GM21723 (cell line): ENCODE data around the gene WWC2.
A peak's percentile ranks its signal among the peaks of the same experiment; 100 is the strongest.

Source experiments
- ATAC-seq: cut with Tn5 transposase; IDR thresholded peaks from one replicate; pipeline ENCODE4 v1.9.1; 2021; ENCODE audit warnings: mild to moderate bottlenecking, moderate library complexity; ENCODE audit not compliant: unreplicated experiment

Gene WWC2

DNA sequence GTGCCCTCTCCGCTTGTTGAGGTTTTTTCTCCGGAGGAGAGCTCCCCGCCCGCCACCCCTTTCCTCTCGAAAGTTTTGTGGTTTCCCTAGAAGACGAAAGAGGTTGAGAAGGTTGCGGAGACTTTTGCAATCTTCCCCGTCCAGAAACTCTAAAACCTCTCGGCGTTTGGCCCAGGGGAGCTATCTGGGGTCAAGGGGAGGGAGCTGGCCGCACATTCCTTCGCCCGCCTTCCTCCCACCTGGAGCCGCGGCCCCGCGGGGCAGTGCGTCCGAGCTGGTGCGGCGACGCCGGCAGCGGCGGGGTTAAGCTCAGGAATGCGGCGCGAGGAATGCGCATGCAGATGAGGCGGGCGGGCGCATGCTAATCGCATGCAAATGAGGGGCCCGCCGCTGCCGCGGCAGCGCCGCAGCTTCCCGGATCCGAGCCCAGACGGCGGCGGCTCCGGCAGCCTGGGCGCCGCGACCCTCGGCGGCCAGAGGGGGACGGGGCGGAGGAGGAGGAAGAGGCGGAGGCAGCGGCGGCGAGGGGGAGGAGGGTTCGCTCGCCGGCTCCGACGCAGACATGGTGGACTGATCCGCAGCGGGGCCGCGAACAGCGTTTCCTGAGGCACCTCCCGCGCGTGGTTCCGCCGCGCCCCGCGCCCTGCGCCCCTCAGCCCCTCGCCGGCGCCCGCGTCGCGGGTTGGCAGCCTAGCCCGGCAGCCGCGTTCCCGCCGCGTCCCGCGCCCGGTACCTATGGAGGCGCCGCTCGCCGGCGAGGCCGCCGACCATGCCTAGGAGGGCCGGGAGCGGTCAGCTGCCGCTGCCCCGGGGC, at the start of gene WWC2:
TSS of gene WWC2 (plus strand) at position 535 of the 814 bp plus-strand sequence. CDS start at position 770, 235 bp downstream.
- peak; percentile 79 for ATAC-seq

DNA sequence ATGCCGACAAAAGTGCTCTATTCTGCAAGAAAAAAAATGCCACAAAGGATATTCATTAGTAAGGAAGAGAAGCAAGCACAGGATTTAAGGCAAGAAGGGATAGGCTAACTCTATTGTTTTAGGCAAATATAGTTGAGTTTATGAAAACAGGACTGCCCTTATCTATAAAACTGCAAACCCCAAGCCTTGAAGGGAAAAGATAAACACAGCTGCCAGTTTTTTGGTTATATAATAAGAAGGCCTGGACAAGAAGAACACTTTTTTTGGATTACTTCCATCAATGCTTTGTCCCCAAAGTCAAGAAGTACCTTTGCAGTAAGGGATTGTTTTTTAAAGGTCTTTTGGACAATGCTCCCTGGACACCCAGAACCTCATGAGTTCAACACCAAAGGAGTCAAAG, 45.4 kb upstream of the WWC2 start:
- ATAC-seq, result no peak

DNA sequence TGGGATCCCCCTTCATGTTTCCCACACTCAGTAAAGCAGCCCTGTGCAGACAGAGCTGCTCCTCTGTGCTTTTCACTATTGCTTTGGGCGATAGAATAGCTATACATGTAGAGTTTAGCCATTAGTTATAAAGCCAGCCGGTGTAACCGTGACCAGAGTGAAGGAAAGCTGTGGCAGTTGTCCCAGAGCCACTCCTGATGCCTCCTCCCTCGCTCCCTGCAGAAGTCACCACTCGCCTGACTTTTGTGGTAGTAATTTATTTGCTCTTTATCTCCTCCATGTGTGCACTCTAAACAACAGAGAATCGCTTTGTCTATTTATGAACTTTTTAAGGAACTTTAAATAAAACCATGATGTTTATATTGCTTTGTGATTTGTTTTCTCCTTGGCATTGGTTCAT, 41.8 kb upstream of the WWC2 start:
- no peak for ATAC-seq

DNA sequence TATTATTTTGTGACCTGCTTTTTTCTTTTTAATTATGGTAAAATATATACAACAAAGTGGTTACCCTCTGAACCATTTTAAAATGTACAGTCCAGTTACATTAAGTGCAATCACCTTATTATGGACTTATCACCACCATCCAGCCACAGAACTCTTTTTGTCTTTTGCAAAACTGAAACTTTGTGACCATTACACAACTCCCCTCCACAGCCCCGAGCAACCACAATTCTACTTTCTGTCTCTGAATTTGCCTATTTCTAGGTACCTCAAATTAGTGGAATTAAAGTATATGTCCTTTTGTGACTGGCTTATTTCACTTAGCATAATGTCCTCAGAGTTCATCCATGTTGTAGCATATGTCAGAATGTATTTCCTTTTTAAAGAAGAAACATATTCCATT, 39.3 kb upstream of the WWC2 start:
- ATAC-seq, result no peak

DNA sequence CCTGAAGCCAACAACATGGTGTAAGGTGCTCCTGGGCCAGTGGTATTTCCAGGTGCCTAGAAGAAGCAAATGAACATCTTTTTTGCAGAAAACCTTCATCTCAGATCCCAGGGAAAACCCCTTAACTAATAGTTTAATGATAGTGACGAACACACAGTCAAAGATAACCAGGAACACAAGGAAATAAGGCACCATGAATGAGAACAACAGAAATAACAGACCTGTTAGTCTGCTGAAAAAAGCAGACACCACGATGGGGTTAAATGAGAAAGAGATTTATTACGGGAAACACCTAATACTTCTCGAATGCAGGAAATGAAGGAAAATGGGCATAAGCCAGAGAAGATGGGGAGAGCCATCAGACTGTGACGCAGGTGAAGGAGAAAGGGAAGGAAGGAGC, 30.6 kb upstream of the WWC2 start:
- no peak for ATAC-seq

DNA sequence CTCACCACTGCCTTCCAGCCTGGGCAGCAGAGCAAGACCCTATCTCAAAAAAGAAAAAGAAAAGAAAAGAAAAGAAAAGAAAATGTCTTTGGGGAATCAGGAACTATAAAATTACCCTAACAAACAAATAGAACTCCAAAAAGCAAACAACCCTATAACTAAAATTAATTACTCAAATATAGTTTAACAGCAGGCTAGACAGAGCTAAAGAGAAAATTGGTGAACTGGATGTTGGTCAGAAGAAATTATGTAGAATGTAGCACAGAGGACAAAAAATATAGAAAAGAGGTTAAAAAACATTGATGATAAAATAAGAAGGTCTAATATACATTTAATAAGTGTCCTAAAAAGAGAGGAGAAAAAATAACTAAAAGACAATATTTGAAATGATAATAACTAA, 27.8 kb upstream of the WWC2 start:
- ATAC-seq, result no peak

DNA sequence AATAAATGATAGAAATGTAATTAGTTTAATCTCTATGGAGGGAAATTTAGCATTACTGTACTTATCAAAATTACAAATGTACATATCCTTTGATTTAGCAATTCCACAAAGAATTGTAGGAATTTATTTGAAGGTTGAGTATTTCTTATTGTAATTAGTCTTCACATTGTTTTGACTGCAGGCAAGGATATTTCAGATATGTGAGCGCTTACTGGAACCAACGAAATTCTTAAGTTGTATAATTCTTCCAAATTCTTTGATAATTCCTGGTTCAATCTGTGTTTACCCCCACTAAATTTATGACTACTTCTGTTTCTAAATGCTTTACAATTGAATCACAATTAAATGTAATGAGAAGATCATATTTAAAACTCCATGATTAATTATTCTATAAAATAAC, 26.9 kb upstream of the WWC2 start:
- no peak for ATAC-seq

DNA sequence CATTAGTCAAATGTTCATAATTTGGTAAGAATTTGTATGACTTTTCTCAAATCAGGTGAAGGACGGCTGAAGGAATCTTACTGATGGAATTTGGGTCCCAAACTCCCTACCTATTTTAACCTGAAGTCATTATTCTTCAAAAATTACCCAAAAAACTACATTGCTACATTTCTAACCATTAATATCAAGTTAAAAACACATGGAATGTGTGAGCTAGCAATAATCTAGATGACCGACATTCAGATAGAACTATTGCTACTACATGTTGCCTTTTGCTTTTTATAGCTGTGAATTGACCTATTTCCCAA, 25.3 kb upstream of the WWC2 start:
- no peak for ATAC-seq

DNA sequence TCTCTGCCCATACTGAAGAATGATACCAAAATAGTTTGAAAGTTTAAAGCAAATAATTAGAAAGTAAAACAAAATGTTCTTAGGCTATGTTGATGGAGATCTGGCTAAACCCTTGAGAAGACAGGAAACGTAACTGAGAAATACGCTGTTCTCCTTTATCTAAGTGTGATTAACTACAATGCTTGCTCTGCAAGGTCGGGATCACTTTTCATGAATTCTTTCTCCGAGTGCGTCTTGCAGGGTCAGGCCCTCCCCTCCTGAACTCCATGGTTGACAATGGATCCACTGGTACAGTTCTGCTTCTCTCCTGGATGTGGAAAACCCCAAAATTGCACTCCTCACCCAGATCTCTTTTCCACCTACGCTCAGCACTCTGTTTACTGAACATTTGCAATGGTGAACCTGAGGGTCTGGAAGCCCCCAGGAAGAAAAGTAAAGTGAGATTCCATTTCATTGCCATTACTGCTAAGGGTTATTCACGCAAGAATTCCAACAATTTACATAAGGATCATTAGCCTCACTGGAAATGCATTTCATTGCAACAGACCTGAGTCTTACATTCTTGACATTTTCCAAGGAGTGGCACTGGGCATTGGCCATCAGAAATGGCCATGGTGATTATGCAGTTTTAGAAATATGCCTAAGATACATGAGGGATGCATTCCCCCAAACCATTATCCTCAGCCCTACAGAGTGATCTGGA, 24.6 kb upstream of the WWC2 start:
- no peak for ATAC-seq

DNA sequence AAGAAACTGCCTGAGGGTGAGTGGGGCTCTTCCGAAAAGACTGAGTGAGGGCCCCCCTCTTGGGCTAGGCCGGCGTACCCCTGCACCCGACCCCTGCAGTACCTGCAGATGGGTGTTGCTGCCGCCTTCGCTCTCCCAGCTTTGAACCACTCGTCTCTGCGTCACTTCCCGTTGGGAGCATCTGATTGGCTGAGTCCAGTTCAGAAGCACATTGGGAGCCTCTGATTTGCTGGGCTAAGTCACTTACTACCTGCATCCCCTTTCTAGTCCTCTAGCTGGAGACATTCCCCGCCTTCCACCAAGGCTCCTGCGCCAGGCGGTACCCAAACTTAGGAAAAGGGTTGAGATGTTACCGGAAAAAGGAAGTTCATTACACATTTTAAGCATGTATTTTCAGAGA, 20.4 kb upstream of the WWC2 start:
- ATAC-seq, result no peak

DNA sequence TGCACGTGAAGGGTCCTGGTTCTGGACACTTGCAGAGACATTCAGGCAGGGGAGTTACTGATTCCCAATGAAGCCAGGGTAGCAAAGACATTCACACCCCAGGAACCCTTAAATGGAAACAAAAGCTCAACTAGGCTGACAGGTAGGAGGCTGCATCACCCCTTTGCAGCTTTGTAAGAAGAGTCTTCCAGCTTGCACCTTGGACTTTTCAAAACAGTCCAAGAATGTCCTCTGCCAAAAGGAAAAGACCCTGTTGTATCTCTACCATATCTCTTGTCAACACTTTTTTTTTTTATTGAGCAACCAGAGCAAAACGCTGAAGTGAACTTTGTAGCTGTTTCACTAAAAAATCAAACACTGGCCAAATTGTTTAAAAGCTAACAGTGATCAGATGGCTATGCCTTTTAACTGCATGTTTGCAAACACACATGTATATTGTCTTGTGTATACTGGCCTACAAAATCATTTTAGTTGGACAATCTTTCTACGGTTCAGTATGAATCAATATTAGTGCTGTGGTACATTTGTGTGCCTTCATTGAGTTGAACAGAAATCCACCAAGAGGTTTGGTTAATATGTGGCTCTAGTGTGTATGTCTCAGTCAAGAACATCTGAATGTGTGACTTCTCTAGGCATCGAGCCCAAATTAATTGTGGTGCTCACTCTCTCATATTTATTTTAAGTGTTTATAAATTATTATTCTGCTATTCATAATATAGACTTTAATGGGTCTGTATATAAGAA, 18.5 kb upstream of the WWC2 start:
- ATAC-seq, result no peak

DNA sequence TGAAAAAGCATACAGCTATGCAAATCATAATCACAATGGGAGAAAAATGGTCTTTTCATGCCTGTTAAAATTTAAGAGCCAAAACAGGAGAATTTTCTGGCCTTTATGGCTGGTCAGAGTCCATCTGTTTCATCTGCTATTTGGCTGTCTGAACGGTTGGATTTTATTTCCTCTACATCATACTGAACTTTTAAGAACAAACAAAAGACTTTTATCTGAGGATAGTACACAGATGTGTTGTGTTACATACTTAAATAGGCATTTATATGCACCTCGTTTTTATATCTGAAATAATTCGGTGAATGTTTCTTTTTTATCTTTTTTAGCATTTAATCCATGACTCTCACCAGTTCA, 18.0 kb upstream of the WWC2 start:
- ATAC-seq, result no peak

DNA sequence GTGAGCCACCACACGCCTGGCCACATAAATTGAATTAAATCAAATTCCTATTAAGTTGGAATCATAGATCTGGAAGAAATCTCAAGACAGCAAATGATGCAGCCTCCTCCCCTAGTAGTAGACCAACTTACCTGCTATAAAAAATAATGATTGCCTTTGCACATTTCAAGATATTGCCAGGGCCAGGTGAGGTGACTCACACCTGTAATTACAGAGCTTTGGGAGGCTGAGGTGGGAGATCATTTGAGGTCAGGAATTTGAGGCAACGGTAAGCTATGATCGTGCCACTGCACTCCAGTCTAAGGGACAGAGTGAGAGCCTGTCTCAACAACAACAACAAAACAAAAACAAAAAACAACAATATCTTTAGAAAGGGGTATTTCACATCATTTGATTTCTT, 17.0 kb upstream of the WWC2 start:
- no peak for ATAC-seq

DNA sequence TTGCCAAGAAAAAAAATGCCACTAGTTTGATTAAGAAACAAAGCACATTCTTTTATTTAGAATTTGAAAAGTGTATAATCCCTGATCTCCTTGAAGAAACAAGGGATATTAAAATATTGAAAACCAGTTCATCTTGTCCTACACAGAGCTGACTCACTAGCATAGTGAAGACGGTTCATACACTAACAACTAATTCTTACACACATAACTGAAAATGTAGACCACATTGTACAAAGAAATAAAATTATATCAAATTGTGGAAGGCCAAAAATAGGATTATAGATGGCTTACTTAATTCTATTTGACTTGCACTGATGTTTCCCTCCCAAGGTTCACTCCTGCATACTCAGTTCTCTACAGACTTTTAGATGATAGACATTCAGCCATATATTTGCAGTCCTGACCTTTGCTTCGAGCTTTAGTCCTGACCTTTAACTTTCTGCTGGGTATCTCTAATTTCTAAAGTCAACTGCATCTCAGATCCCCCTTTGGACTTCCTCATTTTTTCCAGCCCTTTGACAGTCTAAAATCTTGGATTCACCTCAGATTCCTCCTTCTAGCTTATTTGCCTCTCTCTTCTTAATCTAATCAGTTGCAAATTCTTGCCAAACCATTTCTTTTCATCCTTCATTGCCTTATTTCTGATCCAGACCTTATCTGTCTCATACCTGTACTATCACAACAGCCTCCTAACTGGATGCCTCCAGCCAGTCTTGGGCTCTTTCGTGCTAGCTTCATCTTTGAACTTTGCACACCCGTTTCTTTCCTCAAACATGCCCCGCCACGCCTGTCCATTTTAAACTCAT, 4.5 kb upstream of the WWC2 start:
- ATAC-seq, result no peak

DNA sequence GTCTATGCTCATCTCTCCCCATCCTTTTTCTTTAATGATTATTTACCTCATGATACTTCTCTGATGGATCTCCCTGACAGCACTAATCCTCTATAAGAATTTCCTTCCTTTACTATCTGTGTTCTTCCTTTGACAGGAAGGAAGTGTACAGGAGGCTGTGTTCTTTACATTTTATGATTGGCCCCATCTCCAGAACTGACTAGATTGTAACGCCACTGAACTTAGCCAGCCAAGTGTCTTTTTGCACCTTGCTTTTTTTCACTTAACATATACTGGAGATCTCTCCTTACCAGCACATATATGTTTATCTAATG, 3.9 kb upstream of the WWC2 start:
- ATAC-seq, result no peak

DNA sequence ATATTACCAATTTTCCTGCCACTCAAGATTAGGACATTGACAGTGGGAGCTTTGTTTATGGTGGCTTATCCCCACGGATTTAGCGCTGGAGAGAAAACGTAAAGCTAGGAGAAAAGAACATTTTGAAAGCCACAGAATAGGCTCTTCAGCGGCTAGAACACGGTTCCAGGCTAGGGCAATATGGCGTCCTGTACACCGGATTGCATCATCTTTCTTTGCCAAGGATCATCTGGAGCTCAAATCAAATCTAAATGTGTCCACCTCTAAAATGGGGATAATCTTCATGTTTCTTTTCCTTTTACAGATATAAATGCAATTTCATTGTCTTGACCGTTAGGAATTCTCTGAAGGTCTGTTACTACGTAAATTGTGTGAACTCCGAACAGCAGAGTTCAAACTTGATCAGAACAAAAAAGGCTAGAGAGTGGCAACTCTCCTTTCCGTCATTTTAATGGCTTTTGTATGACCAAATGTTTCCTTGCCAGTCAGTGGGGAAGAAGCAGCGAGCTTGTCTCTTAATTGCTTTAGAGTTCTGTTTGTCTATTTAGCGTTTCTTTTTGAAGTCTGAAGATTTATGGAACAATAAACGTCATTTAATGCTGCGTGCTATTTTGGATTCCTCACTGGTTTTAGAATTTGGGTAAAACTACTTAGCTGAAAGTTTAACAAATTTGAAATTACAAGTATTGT, 2.6 kb upstream of the WWC2 start:
- ATAC-seq, result no peak

DNA sequence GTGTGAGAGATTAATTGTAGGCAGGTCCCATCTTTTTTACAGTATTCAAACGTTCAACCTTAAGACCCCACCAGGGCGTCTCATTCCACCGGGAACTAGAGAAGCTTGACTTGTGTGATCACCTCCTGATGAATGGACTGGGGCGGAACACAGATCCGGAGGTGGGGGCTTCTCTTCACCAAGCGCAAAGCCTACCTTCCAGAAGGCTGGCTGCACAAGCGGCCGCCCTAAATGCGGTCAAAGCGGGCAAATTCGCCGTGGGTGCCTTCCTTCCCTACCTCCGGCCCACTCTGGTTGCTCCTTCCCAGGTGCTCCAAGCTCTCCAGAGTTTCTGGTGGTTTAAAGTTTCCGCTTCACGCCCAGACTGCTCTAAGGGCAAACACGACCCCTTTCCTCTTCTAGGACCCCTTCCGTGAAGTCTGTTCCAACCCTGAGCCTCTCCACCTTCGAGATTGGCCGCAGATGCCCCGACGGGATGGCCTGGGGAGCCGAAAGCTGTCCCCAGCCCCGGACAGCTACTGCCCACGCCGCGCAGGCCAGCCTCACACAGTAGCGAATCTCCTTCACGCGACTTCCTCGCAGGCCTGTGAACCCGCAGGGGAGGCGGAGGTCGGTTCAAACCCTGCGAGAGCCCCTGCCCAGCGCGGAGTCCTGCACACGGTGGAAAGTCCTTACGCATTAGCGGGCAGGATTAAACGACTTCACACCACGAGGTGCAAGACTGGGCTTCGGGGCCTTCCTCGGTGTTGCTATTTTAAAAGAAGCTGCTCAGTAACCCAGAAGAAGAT, 1.6 kb upstream of the WWC2 start:
- ATAC-seq, result no peak

DNA sequence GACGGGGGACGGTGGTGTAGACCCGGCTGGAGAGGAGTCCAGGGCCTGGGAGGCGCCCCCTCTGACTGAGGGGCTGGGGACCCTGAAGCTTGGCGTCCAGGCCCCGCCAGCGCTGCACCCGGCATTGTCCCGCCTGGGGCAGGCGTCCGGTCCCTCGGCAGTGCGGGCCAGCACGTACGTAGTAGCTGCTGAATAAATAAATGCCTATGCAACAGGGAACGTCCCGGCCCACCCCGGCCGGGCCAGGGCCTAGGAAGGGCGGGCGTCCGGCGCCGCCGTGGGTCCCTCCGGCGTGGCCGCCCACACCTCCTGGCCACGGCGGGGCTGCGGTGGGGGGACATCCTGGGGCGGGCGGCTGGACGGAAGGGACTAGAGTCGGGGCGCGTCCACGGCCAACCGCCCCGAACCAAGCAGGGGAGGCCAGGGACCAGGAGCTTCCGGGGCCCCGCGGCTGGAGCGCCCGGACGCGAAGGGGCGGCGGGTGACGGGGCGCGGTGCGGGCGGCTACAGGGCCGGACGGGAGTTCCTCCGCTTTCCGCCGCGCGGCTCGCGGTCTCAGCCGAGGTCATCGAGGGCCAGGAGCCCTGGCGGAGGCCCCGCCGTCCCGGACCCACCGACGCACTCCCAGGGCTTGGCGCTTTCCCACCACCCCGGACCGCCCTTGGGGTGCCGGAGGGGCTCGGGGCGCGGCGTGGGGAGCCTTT, 886 bp upstream of the WWC2 start:
- peak; percentile 34 for ATAC-seq

DNA sequence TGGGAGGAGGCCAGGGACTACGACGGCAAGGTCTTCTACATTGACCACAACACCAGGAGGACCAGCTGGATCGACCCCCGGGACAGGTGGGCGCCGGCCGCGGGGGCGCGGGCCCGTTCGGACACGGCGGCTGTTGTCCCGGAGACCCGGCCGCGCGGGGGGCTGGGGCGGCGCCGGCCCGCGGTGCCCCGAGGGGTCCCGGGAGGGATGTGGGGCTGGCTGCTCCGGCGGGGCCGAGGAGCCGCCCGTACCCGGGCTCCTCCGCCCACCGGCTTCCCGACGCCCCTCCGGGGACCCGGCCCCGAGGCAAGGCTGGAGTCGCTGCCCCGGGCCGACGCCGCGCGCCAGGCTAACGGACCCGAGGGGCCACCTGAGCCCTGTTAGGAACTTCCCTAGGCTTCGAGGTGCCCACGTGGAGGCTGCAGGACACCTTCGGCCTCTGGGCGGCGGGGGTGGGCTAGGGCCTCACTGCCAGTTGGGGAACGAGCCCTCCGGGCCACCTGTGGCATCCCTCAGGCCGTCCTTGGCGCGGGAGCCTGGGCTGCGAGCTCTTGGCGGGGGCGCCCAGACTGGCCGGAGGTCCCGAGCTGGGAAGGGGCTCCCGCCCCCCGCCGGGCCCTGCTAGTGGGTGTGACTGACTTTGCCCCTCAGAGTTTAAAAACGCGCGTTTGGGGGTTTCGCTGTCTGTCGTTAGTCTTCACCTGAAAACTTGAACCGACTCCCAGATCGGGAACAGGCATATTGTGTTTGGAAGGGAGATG, 660 bp downstream of the WWC2 start:
- peak; percentile 20 for ATAC-seq
